ENCODE data around the gene NOC2L.

- TF ChIP-seq CTCF (IDR thresholded peaks at IDR 0.05) (no peak), POLR2A (IDR thresholded peaks at IDR 0.05) (no peak), EP300 (IDR thresholded peaks at IDR 0.05) (no peak)
Measured at GRCh38 chr1:953524-954320, 5.3 kb downstream of the NOC2L start.
